ENCODE results near the gene CATSPER4.
A peak's percentile ranks its signal among the peaks of the same experiment; 100 is the strongest.

CATSPER4 gene

GRCh38 chr1:26164861-26165842 is 25.2 kb upstream of the CATSPER4 start:
- DNase-seq = no peak

GRCh38 chr1:26166719-26167281 is 23.6 kb upstream of the CATSPER4 start:
- DNase-seq = no peak

GRCh38 chr1:26168410-26169197 is 21.8 kb upstream of the CATSPER4 start, which contains the start of gene C1orf232:
Gene C1orf232 (minus strand): TSS chr1:26168963. CDS start chr1:26168499, 464 bp downstream.
- DNase-seq = no peak

GRCh38 chr1:26169198-26169554 is 21.2 kb upstream of the CATSPER4 start:
- DNase-seq = no peak

- peak; percentile 89 for DNase-seq
These were observed 20.5 kb upstream of the CATSPER4 start, which contains the start of gene ZNF593 for GRCh38 chr1:26169669-26170471. Gene ZNF593 (plus strand): TSS chr1:26169908. CDS start chr1:26169984, 76 bp downstream.

GRCh38 chr1:26170472-26170821 is 20.0 kb upstream of the CATSPER4 start:
- DNase-seq = no peak

GRCh38 chr1:26171084-26172072 is 19.0 kb upstream of the CATSPER4 start, which contains the start of gene ZNF593OS:
Gene ZNF593OS (minus strand): TSS chr1:26171832. CDS start chr1:26171661, 171 bp downstream.
- no peak for DNase-seq

GRCh38 chr1:26175346-26175745 is 15.1 kb upstream of the CATSPER4 start:
- no peak for DNase-seq

- no peak for DNase-seq
These were observed 13.2 kb upstream of the CATSPER4 start, which contains the start of gene CNKSR1 for GRCh38 chr1:26177182-26177684. Gene CNKSR1 (plus strand): TSS chr1:26177491. CDS start chr1:26177548, 57 bp downstream.

- DNase-seq = no peak
These were observed 10.3 kb upstream of the CATSPER4 start for GRCh38 chr1:26180010-26180506.

GRCh38 chr1:26181586-26182382 is 8.6 kb upstream of the CATSPER4 start:
- DNase-seq = no peak

GRCh38 chr1:26182383-26182696 is 8.1 kb upstream of the CATSPER4 start:
- no peak for DNase-seq

GRCh38 chr1:26184086-26184485 is 6.3 kb upstream of the CATSPER4 start:
- no peak for DNase-seq

GRCh38 chr1:26184883-26185282 is 5.5 kb upstream of the CATSPER4 start:
- DNase-seq = no peak

- no peak for DNase-seq
These were observed 2.5 kb upstream of the CATSPER4 start for GRCh38 chr1:26187882-26188281.

- DNase-seq = no peak
These were observed 1.9 kb upstream of the CATSPER4 start for GRCh38 chr1:26188477-26188876.

- DNase-seq = no peak
These were observed 1.1 kb upstream of the CATSPER4 start for GRCh38 chr1:26189331-26189730.

- no peak for DNase-seq
These were observed 589 bp upstream of the CATSPER4 start for GRCh38 chr1:26189751-26190275.

GRCh38 chr1:26191739-26192138 is 1.3 kb downstream of the CATSPER4 start:
- DNase-seq = no peak
